ENCODE measurements around the gene RBX1.

DNA sequence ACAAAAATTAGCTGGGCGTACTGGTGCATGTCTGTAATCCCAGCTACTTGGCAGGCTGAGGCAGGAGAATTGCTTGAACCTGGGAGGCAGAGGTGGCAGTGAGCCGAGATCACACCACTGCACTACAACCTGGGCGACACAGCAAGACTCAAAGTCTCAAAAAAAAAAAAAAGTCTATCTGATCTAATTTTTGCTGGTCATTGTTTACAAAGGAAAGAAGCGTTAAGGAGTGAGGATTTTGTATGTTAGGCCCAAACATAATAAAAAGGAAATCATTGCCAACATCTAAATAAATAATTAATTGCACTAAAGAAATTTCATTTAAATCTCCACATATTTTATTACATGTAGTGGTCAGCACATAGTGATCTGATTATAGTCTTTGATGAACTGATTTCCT lies 2.9 kb downstream of the RBX1 start:
- TF ChIP-seq ZNF626 (tag by site-specific recombination; IDR thresholded peaks at IDR 0.05) (no peak), ZNF544 (tag by site-specific recombination; IDR thresholded peaks at IDR 0.05) (no peak), ZNF621 (tag by site-specific recombination; IDR thresholded peaks at IDR 0.05) (no peak), YY1 (tag by site-specific recombination; IDR thresholded peaks at IDR 0.05) (no peak), ZNF416 (tag by site-specific recombination; IDR thresholded peaks at IDR 0.05) (no peak), TCF7L2 (IDR thresholded peaks at IDR 0.05; ENCODE audit: borderline replicate concordance, low read depth, low read length) (no peak), ZNF501 (tag by site-specific recombination; IDR thresholded peaks at IDR 0.05) (no peak), ZBTB7A (tag by site-specific recombination; IDR thresholded peaks at IDR 0.05; ENCODE audit: low read depth) (no peak)
- TF ChIP-seq, protein P1, sequence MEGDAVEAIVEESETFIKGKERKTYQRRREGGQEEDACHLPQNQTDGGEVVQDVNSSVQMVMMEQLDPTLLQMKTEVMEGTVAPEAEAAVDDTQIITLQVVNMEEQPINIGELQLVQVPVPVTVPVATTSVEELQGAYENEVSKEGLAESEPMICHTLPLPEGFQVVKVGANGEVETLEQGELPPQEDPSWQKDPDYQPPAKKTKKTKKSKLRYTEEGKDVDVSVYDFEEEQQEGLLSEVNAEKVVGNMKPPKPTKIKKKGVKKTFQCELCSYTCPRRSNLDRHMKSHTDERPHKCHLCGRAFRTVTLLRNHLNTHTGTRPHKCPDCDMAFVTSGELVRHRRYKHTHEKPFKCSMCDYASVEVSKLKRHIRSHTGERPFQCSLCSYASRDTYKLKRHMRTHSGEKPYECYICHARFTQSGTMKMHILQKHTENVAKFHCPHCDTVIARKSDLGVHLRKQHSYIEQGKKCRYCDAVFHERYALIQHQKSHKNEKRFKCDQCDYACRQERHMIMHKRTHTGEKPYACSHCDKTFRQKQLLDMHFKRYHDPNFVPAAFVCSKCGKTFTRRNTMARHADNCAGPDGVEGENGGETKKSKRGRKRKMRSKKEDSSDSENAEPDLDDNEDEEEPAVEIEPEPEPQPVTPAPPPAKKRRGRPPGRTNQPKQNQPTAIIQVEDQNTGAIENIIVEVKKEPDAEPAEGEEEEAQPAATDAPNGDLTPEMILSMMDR (tag by site-specific recombination; IDR thresholded peaks at IDR 0.05) = no peak
- TF ChIP-seq, protein P2, sequence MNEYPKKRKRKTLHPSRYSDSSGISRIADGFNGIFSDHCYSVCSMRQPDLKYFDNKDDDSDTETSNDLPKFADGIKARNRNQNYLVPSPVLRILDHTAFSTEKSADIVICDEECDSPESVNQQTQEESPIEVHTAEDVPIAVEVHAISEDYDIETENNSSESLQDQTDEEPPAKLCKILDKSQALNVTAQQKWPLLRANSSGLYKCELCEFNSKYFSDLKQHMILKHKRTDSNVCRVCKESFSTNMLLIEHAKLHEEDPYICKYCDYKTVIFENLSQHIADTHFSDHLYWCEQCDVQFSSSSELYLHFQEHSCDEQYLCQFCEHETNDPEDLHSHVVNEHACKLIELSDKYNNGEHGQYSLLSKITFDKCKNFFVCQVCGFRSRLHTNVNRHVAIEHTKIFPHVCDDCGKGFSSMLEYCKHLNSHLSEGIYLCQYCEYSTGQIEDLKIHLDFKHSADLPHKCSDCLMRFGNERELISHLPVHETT (tag by site-specific recombination; IDR thresholded peaks at IDR 0.05) = no peak

Measured in HEK293 (cell line).